HG03521 (cell line): ENCODE results near the gene CLEC14A.

ENCODE experiments used
- ATAC-seq: cut with Tn5 transposase; IDR thresholded peaks from one replicate; pipeline ENCODE4 v1.9.1; 2021; ENCODE audit warnings: mild to moderate bottlenecking, moderate library complexity; ENCODE audit not compliant: unreplicated experiment

Gene CLEC14A

DNA sequence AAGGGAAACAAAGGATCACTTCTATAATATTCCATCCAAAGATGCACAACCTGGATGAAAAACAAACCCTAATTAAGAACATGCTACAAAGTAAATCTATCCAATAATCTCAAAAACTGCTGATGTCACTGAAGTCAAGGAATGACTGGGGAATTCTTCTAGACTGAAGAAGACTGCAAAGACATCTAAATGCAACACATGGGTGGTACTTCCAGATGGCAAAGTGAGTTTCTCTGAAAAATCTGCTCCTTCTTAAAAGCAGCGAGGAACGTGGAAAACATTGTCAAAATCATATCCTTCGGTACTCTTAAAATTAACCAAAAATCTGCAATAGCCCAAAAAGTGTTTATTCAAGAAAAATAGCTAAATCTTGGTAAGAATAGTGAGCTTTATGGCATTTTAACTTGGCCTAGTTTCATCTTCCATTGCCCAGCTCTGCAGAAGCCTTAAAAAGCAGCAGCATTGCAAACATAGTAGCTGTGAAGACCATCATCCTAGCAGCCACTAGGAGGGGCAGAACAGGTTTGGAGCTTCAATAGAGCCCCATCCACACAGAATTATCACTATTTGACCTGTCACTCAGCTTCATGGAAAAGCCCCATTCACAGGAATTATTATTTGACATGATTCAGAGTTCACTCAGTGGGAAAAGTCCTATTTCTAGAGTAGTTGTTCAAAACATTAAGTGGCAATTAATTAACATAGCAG is 7.4 kb downstream of the CLEC14A start:
- ATAC-seq, result no peak

DNA sequence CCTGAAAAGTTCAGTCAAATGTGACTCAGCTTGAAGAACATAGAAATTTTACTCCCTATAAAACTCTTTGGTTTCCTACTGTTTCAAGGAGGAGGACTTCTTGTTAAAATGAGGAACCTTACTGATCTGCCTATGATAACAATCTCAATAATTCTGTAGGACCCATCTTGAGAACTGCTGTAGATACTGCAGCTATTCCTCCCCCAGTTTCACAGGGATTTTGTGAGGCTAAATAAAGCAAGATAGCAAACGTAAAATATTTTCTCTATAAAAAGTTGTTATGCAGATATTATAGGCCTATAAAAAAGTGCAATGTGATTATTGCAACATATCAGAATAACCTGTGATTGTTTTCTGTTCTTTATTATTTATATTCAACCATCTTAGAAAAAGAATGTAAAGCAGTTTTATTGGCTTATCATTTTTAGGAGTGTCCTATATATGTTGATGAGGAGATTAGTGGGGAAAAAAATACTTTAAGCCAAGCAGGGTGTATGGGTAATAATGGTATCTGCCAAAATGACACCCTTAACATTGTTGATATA is 12.1 kb downstream of the CLEC14A start:
- ATAC-seq, result no peak

DNA sequence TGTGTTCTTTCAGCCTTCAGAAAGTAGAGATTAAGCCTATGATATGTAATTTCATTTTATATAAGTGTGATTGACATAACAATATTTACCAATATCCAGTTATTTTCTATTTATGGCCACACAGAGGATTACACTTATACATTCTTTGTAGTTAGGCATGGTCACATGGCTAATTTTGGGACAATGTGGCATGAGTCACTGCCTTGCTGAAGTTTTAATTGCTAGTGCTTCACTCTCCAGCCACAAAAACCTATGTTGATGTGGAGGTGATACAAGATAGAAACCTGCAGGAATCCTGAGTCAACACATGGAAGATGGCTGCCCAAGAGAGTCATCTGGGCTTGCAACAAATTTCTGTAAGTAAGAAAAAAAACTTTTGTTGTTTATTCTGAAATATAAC is 17.0 kb downstream of the CLEC14A start:
- ATAC-seq, result no peak

DNA sequence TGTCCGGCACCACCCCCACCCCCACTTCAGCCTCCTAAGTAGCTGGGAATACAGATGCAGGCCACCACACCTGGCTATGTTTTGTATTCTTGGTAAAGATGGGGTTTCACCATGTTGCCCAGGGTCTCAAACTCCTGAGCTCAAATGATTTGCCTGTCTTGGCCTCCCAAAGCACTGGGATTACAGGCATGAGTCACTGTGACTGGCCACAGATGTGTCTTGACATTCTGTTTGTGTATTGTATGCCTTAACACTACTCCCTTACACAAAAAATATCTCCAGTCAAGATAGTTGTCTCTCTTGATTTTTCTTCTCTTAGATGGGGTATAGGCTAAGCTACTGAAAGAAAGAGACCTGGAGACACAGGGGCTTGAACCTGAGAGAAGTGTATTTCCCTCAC is 17.6 kb downstream of the CLEC14A start:
- no peak for ATAC-seq

GRCh38 chr14:38233218-38233617 is 22.7 kb downstream of the CLEC14A start:
- ATAC-seq, result no peak

- ATAC-seq, result no peak
These were observed 29.5 kb downstream of the CLEC14A start for GRCh38 chr14:38226366-38226765.

DNA sequence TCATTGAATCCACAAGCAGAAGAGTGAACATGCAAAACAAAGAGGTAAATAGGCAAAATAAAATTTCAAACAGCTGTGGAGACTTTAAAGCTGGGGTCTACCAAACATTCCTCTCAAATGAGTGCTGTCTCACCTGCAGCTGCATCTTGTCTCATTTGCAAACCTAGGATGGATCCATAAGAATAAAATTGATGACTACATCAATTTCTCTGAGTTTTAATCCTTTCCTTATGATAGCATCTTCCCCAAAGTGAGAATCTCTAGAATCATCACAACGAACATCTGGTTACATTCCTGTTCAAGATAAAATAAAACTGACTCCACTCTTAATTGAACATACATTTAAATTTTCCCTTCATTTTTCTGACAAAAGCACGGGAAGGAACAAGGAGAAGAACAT is 29.9 kb downstream of the CLEC14A start:
- no peak for ATAC-seq

GRCh38 chr14:38224338-38224737 is 31.6 kb downstream of the CLEC14A start:
- ATAC-seq, result no peak

GRCh38 chr14:38221077-38221476 is 34.8 kb downstream of the CLEC14A start:
- ATAC-seq, result no peak

GRCh38 chr14:38217553-38217952 is 38.3 kb downstream of the CLEC14A start:
- no peak for ATAC-seq

- no peak for ATAC-seq
These were observed 42.9 kb downstream of the CLEC14A start for GRCh38 chr14:38213001-38213400.

DNA sequence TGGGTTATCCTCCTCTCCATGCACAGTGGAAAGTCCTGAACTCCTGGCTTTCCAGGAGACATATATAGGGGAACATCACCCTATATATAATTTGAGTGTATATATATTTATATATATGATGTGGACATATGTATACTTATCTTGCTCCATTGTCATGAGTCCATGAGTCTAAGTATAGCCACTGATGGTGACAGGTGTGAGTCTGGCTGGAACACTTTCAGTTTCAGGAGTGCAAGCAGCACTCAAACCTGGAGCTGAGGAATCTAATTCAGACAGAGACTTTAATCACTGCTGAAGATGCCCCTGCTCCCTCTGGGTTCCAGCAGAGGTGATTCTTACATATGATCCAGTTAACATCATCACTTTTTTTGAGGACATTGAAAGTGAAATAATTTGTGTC is 43.8 kb downstream of the CLEC14A start:
- no peak for ATAC-seq

DNA sequence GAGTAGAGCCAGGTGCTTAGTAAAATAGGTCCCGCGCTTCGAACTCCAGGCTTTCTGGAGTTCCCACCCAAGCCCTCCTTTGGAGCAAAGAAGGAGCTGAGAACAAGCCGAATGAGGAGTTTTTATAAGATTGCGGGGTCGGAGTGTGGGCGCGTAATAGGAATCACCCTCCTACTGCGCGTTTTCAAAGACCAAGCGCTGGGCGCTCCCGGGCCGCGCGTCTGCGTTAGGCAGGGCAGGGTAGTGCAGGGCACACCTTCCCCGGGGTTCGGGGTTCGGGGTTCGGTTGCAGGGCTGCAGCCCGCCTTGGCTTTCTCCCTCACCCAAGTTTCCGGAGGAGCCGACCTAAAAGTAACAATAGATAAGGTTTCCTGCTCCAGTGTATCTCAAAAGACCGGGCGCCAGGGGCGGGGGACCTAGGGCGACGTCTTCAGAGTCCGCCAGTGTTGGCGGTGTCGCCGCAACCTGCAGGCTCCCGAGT is 44.6 kb downstream of the CLEC14A start:
- ATAC-seq, result no peak

DNA sequence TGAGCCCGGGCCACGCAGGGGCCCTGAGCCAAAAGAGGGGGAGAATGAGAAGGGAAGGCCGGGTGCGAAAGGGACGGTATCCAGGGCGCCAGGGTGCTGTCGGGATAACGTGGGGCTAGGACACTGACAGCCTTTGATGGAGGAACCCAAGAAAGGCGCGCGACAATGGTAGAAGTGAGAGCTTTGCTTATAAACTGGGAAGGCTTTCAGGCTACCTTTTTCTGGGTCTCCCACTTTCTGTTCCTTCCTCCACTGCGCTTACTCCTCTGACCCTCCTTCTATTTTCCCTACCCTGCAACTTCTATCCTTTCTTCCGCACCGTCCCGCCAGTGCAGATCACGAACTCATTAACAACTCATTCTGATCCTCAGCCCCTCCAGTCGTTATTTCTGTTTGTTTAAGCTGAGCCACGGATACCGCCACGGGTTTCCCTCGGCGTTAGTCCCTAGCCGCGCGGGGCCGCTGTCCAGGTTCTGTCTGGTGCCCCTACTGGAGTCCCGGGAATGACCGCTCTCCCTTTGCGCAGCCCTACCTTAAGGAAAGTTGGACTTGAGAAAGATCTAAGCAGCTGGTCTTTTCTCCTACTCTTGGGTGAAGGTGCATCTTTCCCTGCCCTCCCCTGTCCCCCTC is 45.2 kb downstream of the CLEC14A start:
- ATAC-seq, result no peak

DNA sequence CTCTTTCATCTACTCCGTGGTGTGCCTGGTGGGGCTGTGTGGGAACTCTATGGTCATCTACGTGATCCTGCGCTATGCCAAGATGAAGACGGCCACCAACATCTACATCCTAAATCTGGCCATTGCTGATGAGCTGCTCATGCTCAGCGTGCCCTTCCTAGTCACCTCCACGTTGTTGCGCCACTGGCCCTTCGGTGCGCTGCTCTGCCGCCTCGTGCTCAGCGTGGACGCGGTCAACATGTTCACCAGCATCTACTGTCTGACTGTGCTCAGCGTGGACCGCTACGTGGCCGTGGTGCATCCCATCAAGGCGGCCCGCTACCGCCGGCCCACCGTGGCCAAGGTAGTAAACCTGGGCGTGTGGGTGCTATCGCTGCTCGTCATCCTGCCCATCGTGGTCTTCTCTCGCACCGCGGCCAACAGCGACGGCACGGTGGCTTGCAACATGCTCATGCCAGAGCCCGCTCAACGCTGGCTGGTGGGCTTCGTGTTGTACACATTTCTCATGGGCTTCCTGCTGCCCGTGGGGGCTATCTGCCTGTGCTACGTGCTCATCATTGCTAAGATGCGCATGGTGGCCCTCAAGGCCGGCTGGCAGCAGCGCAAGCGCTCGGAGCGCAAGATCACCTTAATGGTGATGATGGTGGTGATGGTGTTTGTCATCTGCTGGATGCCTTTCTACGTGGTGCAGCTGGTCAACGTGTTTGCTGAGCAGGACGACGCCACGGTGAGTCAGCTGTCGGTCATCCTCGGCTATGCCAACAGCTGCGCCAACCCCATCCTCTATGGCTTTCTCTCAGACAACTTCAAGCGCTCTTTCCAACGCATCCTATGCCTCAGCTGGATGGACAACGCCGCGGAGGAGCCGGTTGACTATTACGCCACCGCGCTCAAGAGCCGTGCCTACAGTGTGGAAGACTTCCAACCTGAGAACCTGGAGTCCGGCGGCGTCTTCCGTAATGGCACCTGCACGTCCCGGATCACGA is 46.0 kb downstream of the CLEC14A start:
- no peak for ATAC-seq

DNA sequence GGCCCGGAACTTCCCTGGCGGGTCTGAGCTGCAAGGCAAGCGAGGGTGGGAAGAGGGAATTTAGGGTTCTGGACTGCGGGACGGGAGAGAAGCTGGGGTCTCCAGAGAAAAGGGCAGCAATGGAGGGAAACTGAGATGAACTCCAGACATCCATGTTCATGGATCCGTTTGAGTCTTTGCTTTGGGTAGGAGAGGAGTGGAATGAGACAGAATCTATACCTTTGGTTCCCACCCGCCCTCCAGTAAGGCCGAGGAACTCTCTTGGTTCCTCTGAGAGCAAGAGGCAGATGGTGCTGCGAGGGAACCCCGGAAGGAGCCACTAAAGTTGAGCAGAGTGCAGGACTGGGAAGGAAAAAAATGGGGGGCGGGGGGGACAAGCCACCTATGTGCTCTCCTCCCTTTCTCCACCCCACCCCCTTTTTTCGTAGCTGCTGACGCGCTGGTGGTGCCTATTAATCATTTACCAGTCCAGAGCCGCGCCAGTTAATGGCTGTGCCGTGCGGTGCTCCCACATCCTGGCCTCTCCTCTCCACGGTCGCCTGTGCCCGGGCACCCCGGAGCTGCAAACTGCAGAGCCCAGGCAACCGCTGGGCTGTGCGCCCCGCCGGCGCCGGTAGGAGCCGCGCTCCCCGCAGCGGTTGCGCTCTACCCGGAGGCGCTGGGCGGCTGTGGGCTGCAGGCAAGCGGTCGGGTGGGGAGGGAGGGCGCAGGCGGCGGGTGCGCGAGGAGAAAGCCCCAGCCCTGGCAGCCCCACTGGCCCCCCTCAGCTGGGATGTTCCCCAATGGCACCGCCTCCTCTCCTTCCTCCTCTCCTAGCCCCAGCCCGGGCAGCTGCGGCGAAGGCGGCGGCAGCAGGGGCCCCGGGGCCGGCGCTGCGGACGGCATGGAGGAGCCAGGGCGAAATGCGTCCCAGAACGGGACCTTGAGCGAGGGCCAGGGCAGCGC is 47.0 kb downstream of the CLEC14A start:
- no peak for ATAC-seq

- ATAC-seq, result no peak
These were observed 47.9 kb downstream of the CLEC14A start, which contains the start of gene SSTR1 for GRCh38 chr14:38207736-38208617. TSS of gene SSTR1 (plus strand) at chr14:38207904. CDS start at chr14:38209390, 1,486 bp downstream.

- ATAC-seq, result no peak
These were observed 48.5 kb downstream of the CLEC14A start for GRCh38 chr14:38207377-38207735.
